MM.1S (cell line): ENCODE measurements around the gene COL5A1.

Experiments used
- DNase-seq: peaks from one replicate; pipeline ENCODE4 v3.0.0-alpha.2; 2015
- H2AFZ ChIP-seq: fragments of 300-600 bp; sonication (generic); 2 replicates; pipeline ENCODE4 v1.6.0; 2016; ENCODE audit warnings: antibody characterized with exemption, low read length
- H3F3A ChIP-seq: fragments of 300-600 bp; sonication (generic); 2 replicates; pipeline ENCODE4 v1.6.1; 2016; ENCODE audit warnings: mild to moderate bottlenecking, antibody characterized with exemption, low read length, moderate library complexity, mixed read lengths; ENCODE audit not compliant: insufficient read depth
- H3K27ac ChIP-seq: fragments of 300-600 bp; sonication (generic); 2 replicates; pipeline ENCODE4 v1.5.1; 2016; ENCODE audit warnings: mild to moderate bottlenecking, low read length
- H3K27me3 ChIP-seq: fragments of 300-600 bp; sonication (generic); replicated peaks from 2 replicates; pipeline ENCODE4 v1.6.0; 2016; ENCODE audit warnings: low read length; ENCODE audit not compliant: insufficient read depth
- H3K36me3 ChIP-seq: fragments of 300-600 bp; sonication (generic); replicated peaks from 2 replicates; pipeline ENCODE4 v1.6.1; 2016; ENCODE audit warnings: mild to moderate bottlenecking, low read length, mixed read lengths; ENCODE audit not compliant: insufficient read depth
- H3K4me1 ChIP-seq: fragments of 300-600 bp; sonication (generic); 2 replicates; pipeline ENCODE4 v1.6.1; 2016; ENCODE audit warnings: low read length, mixed read lengths
- H3K4me2 ChIP-seq: fragments of 300-600 bp; sonication (generic); 2 replicates; pipeline ENCODE4 v1.6.0; 2016; ENCODE audit warnings: low read depth, low read length
- H3K4me3 ChIP-seq: fragments of 300-600 bp; sonication (generic); 2 replicates; pipeline ENCODE4 v1.5.1; 2016; ENCODE audit warnings: low read length, mixed read lengths
- H3K79me2 ChIP-seq: fragments of 300-600 bp; sonication (generic); 2 replicates; pipeline ENCODE4 v1.6.1; 2016; ENCODE audit warnings: mixed run types, low read length, mixed read lengths
- H3K9ac ChIP-seq: fragments of 300-600 bp; sonication (generic); 2 replicates; pipeline ENCODE4 v1.6.1; 2016; ENCODE audit warnings: low read length, mixed read lengths
- H3K9me2 ChIP-seq: fragments of 300-600 bp; sonication (generic); replicated peaks from 2 replicates; pipeline ENCODE4 v1.6.1; 2016; ENCODE audit warnings: mild to moderate bottlenecking, low read length, mixed read lengths; ENCODE audit not compliant: insufficient read depth
- H3K9me3 ChIP-seq: fragments of 300-600 bp; sonication (generic); replicated peaks from 2 replicates; pipeline ENCODE4 v1.6.1; 2016; ENCODE audit warnings: mild to moderate bottlenecking, low read length, mixed read lengths; ENCODE audit not compliant: insufficient read depth
- H4K20me1 ChIP-seq: fragments of 300-600 bp; sonication (generic); 2 replicates; pipeline ENCODE4 v1.6.1; 2016; ENCODE audit warnings: mild to moderate bottlenecking, low read length, moderate library complexity, mixed read lengths; ENCODE audit not compliant: insufficient read depth
- CTCF ChIP-seq: fragments of 300-600 bp; sonication (generic); IDR thresholded peaks from 2 replicates; pipeline ENCODE4 v1.5.1; 2016; ENCODE audit warnings: antibody characterized with exemption, low read length, mixed read lengths
- EZH2 ChIP-seq: fragments of 300-600 bp; sonication (generic); optimal IDR thresholded peaks from 2 replicates; pipeline ENCODE3; 2017; ENCODE audit warnings: low read depth, mild to moderate bottlenecking, antibody characterized with exemption, low read length, mixed read lengths
- EZH2phosphoT487 ChIP-seq: fragments of 300-600 bp; sonication (generic); IDR thresholded peaks from 2 replicates; pipeline ENCODE4 v1.6.1; 2018; ENCODE audit warnings: antibody characterized with exemption, low read length

COL5A1 gene

GRCh38 chr9:134677743-134678142, 36.1 kb downstream of the COL5A1 start:
- no peak overlapping the region for H3K9ac ChIP-seq
- no peaks in the 10 kb centered on the region for H3K4me1 ChIP-seq
- no peaks in the 10 kb centered on the region for H3F3A ChIP-seq
- TF ChIP-seq EZH2, result no peak
- no peak for TF ChIP-seq CTCF
- H3K4me2 ChIP-seq, result no peak overlapping the region
- no peak overlapping the region for H3K4me3 ChIP-seq
- no peak for DNase-seq
- no peaks in the 10 kb centered on the region for H3K79me2 ChIP-seq
- H3K27ac ChIP-seq, result no peak overlapping the region
- H3K27me3 ChIP-seq, result peaks cover 91% of the 10 kb centered on the region
- no peaks in the 10 kb centered on the region for H4K20me1 ChIP-seq
- no peak overlapping the region for H2AFZ ChIP-seq
- H3K9me3 ChIP-seq, result no peaks in the 10 kb centered on the region
- no peaks in the 10 kb centered on the region for H3K36me3 ChIP-seq
- no peaks in the 10 kb centered on the region for H3K9me2 ChIP-seq

GRCh38 chr9:134678206-134678605, 36.6 kb downstream of the COL5A1 start:
- Histone ChIP-seq H3K9ac (no peak overlapping the region), H3F3A (no peaks in the 10 kb centered on the region), H3K4me2 (no peak overlapping the region), H3K27me3 (peaks cover 91% of the 10 kb centered on the region), H3K9me2 (no peaks in the 10 kb centered on the region), H3K79me2 (no peaks in the 10 kb centered on the region), H3K27ac (no peak overlapping the region), H3K36me3 (no peaks in the 10 kb centered on the region), H3K9me3 (no peaks in the 10 kb centered on the region), H3K4me1 (no peaks in the 10 kb centered on the region), H4K20me1 (no peaks in the 10 kb centered on the region), H2AFZ (no peak overlapping the region), H3K4me3 (no peak overlapping the region)
- no peak for DNase-seq
- no peak for TF ChIP-seq EZH2phosphoT487
- no peak for TF ChIP-seq EZH2
- TF ChIP-seq CTCF, result no peak

- peaks cover 91% of the 10 kb centered on the region for H3K27me3 ChIP-seq
- no peak overlapping the region for H3K4me3 ChIP-seq
- H3K36me3 ChIP-seq, result no peaks in the 10 kb centered on the region
- no peak overlapping the region for H3K27ac ChIP-seq
- no peaks in the 10 kb centered on the region for H4K20me1 ChIP-seq
- DNase-seq, result no peak
- no peaks in the 10 kb centered on the region for H3K9me3 ChIP-seq
- H3K9ac ChIP-seq, result no peak overlapping the region
- no peaks in the 10 kb centered on the region for H3F3A ChIP-seq
- 0 out of 2 replicates have a peak overlapping the region, but pooled peaks have one; percentile 5 for H3K4me2 ChIP-seq
- H3K9me2 ChIP-seq, result no peaks in the 10 kb centered on the region
- TF ChIP-seq CTCF (no peak), EZH2 (no peak), EZH2phosphoT487 (no peak)
- H2AFZ ChIP-seq, result no peak overlapping the region
- H3K4me1 ChIP-seq, result no peaks in the 10 kb centered on the region
- H3K79me2 ChIP-seq, result no peaks in the 10 kb centered on the region
These were observed 37.3 kb downstream of the COL5A1 start for GRCh38 chr9:134678666-134679443.
